HUDEP-2 (cell line): Measurements from ENCODE around the gene GTSE1.

Source experiments
- DNase-seq, 76 experiments: peaks; one replicate each; lab custom pipeline; 2025; ENCODE audit not compliant: unreplicated experiment in 76 of 76; lab: John Stamatoyannopoulos, UW

GTSE1 gene

GRCh38 chr22:46376111-46376510 lies 79.4 kb downstream of the GTSE1 start:
- DNase-seq, result no peak

- DNase-seq, result no peak
Observed at GRCh38 chr22:46376908-46377524, 80.3 kb downstream of the GTSE1 start.

GRCh38 chr22:46377525-46378425 lies 81.1 kb downstream of the GTSE1 start:
- DNase-seq, result no peak

- no peak for DNase-seq
Observed at GRCh38 chr22:46378426-46379065, 81.9 kb downstream of the GTSE1 start.

GRCh38 chr22:46379066-46379930 lies 82.6 kb downstream of the GTSE1 start:
- DNase-seq, result no peak

GRCh38 chr22:46380069-46380468 lies 83.4 kb downstream of the GTSE1 start:
- DNase-seq, result no peak
